Cardiac muscle cell (in vitro differentiated cells and primary cell): Measurements from ENCODE around the gene FOXE3. TPM values are rescaled to one million over a fixed set of nuclear protein-coding genes. Genes with fewer than 3 reads are reported as not detected.

Experiments used
- DNase-seq, 2 donors: peaks; one replicate each; pipeline versions ENCODE4 v3.0.0 to v3.0.0-alpha.2; 2010 to 2017; ENCODE audit warnings: low read depth in 1 of 2, low spot score in 1 of 2
- H3K27ac ChIP-seq: fragments of 200-600 bp; sonication (generic); 2 replicates; pipeline ENCODE4 v1.5.1; 2016
- H3K27me3 ChIP-seq: fragments of 200-600 bp; sonication (generic); 2 replicates; pipeline ENCODE4 v1.6.0; 2016; ENCODE audit warnings: control low read depth
- H3K36me3 ChIP-seq: fragments of 200-600 bp; sonication (generic); 2 replicates; pipeline ENCODE4 v1.5.1; 2016; ENCODE audit warnings: control low read depth
- H3K4me1 ChIP-seq: fragments of 200-600 bp; sonication (generic); 2 replicates; pipeline ENCODE4 v1.8.1; 2017; ENCODE audit warnings: low read depth, mild to moderate bottlenecking, mixed run types
- H3K4me3 ChIP-seq: fragments of 200-600 bp; sonication (generic); 2 replicates; pipeline ENCODE4 v1.5.1; 2016; ENCODE audit warnings: mild to moderate bottlenecking
- H3K9me3 ChIP-seq: fragments of 200-600 bp; sonication (generic); 2 replicates; pipeline ENCODE4 v1.5.1; 2017; ENCODE audit warnings: low read depth, mild to moderate bottlenecking, control low read depth
- polyA plus RNA-seq: library from polyadenylated mRNA; unstranded; fragments of >200 nt; fragmentation: Nextera tagmentation; extraction: Ambion mirVana; gene quantifications from 2 replicates; pipeline ENCODE4 v1.2.1, GENCODE V29; 2016
- total RNA-seq: library from RNA; depleted of rRNA; stranded (reverse); fragments of >200 nt; gene quantifications from 2 replicates; pipeline ENCODE4 v1.2.3, GENCODE V29; 2016
- TF ChIP-seq, protein P1 (sequence below): IDR thresholded peaks from 2 replicates; pipeline ENCODE4 v1.5.1; 2012; ENCODE audit warnings: low read depth, mild to moderate bottlenecking, low read length

FOXE3 gene
- total and polyA plus RNA-seq, 2 experiments from 2014 or later: not detected

DNA sequence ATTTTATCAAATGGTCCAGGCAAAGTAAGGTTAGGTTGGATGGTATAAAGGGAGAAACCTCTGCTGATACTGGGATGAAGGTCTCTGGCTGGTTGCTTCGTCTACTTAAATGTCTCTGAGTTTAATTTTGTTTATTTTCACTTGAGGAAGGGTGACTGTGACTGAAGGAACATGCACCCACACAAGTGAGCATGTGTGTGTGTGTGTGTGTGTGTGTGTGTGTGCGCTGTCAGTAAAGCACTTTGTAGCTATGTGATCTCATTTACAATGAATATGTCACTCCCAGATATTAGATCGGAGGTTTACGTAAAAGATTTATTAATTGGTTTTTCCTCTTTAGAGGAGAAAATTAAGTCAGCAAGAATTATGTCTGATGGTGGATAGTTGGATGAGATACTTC lies 26.1 kb downstream of the FOXE3 start:
- Histone ChIP-seq H3K9me3 (no peaks in the 10 kb centered on the region), H3K4me1 (peaks cover 3% of the 10 kb centered on the region), H3K27ac (no peak overlapping the region), H3K36me3 (no peaks in the 10 kb centered on the region), H3K4me3 (no peak overlapping the region), H3K27me3 (peaks cover 100% of the 10 kb centered on the region)
- TF ChIP-seq, protein P1, sequence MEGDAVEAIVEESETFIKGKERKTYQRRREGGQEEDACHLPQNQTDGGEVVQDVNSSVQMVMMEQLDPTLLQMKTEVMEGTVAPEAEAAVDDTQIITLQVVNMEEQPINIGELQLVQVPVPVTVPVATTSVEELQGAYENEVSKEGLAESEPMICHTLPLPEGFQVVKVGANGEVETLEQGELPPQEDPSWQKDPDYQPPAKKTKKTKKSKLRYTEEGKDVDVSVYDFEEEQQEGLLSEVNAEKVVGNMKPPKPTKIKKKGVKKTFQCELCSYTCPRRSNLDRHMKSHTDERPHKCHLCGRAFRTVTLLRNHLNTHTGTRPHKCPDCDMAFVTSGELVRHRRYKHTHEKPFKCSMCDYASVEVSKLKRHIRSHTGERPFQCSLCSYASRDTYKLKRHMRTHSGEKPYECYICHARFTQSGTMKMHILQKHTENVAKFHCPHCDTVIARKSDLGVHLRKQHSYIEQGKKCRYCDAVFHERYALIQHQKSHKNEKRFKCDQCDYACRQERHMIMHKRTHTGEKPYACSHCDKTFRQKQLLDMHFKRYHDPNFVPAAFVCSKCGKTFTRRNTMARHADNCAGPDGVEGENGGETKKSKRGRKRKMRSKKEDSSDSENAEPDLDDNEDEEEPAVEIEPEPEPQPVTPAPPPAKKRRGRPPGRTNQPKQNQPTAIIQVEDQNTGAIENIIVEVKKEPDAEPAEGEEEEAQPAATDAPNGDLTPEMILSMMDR: no peak
- DNase-seq: no peak

DNA sequence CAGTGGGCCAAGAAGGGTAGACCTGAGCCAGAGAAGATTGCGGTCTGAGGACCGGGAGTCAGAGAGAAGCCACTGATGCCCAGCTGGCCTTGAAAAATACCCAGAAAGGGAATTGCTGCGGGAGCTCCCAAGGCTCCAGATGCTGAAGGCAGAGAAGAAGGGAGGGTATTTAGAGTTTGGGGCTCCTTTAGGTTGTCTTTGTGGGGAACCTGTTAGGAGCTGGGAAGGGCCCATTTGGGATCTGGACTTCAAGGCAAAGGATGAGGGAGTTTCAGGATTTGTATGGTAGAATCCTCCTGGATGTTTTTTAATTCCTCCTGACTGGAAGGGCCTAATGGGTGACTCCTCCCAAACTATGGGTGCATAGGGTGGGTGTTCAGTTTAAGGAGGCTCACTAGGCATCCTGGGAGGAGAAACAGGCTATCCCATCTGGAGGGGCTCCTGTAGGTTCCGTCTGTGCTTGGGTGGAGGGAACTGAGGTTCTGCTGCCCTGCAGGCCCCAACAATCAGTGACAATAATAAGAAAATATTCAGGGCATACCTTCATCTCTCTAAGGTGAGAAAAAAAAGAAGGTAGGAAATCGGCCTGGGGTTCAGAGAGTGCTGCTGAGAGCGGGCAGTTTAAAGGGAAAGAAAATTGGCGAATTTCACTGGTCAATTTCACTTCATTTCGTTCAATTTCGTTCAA lies 26.9 kb downstream of the FOXE3 start:
- peaks cover 3% of the 10 kb centered on the region for H3K4me1 ChIP-seq
- no peak overlapping the region for H3K27ac ChIP-seq
- TF ChIP-seq, protein P1: no peak
- peaks cover 100% of the 10 kb centered on the region for H3K27me3 ChIP-seq
- H3K4me3 ChIP-seq: no peak overlapping the region
- DNase-seq: no peak
- no peaks in the 10 kb centered on the region for H3K9me3 ChIP-seq
- no peaks in the 10 kb centered on the region for H3K36me3 ChIP-seq

DNA sequence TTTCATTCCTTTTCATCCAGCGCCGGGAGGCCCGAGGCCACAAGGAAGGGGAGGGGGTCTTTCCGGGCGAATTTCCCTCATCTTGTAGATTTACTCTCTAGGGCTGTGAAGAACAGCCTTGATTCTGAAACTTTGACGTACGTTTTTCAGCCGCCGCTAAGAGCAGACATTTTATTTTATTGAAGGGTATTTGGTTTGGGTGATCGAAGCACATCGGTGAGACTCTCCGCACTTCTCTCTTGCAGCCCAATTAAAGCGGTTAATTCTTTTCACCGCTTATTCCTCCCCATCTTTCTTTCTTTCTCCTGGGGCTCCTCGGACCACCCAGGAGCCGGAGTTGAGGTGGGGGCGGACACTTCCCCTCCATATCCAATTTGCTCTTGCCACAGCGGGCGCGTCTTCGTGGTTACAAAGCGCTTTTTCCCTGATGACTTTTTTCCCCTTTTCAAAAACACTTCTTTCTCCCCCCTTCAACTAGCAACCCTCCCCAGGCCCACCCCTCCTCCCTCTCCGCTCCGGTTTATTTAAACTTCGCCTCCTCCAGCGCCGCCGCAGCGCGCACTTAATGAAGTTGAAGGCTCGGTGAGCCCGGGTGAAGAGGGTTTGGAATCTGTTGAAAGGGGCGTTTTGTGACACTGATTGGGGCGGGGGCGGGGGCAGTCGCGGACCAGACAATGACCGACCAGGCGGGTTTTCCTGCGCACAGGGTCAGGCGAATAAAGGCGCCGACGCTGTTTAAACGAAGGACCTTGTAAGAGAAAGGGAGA lies 27.6 kb downstream of the FOXE3 start:
- H3K27ac ChIP-seq: no peak overlapping the region
- H3K36me3 ChIP-seq: no peaks in the 10 kb centered on the region
- no peaks in the 10 kb centered on the region for H3K9me3 ChIP-seq
- no peak overlapping the region for H3K4me3 ChIP-seq
- TF ChIP-seq, protein P1: no peak
- peaks cover 100% of the 10 kb centered on the region for H3K27me3 ChIP-seq
- DNase-seq: no peak
- peaks cover 3% of the 10 kb centered on the region for H3K4me1 ChIP-seq

DNA sequence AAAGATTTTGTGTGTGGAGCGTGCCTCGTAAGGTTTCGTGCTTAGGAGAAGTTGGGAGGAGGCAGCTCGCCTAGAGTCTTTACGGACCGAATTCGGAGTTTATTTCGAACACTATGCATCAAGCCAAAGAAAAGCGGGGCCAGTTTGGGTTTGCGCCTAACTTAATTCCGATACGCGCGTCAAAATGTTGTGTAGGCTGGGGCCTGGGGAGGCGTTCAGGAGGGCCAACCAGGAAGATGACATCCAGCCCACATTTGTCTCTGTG lies 28.1 kb downstream of the FOXE3 start:
- DNase-seq: no peak

DNA sequence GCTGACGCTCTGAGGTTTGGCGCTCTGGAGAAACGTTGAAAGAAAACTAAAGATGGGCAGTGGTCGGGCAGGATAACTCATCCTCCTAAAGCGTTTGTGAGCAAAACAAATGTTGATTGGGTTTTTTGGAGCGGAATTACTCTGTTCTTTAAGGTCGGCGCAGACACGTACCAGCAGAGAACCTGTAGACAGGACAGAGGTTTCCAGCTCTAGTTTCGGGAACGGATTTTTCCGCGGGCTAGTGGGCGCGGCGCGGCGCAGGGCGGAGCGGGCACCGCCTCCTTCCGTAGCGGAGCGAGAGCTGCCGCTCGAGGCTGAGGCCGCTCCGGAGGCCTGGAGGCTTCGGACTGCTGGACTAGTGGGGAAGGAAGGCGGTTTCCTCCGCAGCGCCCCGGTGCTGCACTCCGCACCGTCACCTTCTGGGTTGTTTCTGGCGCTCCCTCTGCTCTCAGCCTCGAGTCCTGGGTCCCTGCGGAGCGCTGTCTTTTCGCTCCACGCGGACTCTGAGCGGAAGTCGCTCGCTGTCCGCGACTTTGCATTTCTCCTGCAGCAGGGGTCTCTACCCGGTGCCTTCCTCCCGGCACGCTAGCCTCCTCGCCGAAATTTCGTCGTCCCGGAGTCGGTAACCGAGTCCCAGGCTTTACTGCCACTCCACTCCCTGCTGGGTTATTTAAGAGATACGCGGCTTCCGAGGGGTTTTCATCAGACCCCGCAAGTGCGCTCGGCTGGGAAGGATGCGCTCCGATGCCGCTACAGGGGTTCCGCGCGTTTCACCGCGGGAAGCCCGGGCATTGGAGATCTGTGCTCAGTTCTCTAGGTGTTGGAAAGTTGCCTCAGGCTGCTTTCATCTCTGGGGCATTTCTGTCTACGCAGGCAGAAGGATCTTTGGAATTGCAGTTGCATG lies 28.7 kb downstream of the FOXE3 start:
- Histone ChIP-seq H3K4me3 (peak overlapping the region; percentile 4), H3K27ac (no peak overlapping the region), H3K4me1 (peaks cover 3% of the 10 kb centered on the region), H3K9me3 (no peaks in the 10 kb centered on the region), H3K36me3 (no peaks in the 10 kb centered on the region), H3K27me3 (peaks cover 100% of the 10 kb centered on the region)
- TF ChIP-seq, protein P1: no peak
- peak; percentile 21 to 55 for DNase-seq

More for the DNA sequence above, 28.1 kb downstream of the FOXE3 start:
- Histone ChIP-seq H3K36me3 (no peaks in the 10 kb centered on the region), H3K4me1 (peaks cover 3% of the 10 kb centered on the region), H3K27me3 (peaks cover 100% of the 10 kb centered on the region), H3K27ac (no peak overlapping the region), H3K4me3 (no peak overlapping the region), H3K9me3 (no peaks in the 10 kb centered on the region)
- TF ChIP-seq, protein P1: no peak
